ENCODE results near the gene RASL10B.

DNA sequence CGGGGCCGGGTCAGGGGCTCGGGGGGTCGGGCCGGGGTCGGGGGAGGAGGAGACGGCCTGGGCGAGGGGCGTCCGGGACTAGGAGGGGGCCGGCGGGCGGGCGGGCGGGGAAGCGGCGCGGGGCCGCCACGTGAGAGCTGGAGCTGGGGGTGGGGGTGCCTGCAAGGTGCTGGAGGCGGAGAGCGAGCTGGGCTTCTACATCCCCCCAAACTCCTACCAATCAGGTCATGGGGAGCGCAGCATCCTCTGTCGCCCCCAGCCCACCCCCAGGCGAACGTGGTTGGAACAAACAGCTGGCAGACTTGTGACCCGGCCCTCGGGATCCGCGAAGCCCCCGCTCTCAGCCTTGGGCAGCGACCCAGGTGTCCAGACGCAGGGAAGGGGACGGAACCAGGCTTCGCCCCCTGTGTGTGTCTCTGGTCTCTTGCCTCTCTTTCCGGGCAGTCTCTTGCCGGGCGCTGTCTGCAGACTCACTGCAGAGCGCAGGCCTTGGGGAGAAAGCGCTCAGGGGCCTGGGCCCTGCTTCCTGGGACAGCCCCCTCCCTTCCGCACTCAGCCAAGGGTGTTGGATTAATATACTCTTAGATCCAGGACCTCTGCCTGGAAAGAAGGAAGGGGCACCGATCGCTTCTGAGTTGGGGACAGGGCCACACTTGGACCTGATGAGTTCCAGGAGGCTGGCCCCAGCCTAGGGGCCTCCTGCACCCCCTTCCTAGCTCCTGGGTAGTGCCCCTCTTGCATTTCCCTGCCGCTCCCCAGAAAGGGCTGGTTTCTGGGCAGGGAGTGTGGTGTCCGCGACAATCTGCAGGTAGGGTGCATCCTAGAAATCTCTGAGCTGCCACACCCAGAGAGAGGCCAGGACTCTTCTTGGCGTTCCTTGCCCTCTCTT lies 722 bp downstream of the RASL10B start:
- no peak for TF ChIP-seq POLR2AphosphoS5 (IDR thresholded peaks at IDR 0.05; ENCODE audit: low read depth)
- TF ChIP-seq, protein P1, sequence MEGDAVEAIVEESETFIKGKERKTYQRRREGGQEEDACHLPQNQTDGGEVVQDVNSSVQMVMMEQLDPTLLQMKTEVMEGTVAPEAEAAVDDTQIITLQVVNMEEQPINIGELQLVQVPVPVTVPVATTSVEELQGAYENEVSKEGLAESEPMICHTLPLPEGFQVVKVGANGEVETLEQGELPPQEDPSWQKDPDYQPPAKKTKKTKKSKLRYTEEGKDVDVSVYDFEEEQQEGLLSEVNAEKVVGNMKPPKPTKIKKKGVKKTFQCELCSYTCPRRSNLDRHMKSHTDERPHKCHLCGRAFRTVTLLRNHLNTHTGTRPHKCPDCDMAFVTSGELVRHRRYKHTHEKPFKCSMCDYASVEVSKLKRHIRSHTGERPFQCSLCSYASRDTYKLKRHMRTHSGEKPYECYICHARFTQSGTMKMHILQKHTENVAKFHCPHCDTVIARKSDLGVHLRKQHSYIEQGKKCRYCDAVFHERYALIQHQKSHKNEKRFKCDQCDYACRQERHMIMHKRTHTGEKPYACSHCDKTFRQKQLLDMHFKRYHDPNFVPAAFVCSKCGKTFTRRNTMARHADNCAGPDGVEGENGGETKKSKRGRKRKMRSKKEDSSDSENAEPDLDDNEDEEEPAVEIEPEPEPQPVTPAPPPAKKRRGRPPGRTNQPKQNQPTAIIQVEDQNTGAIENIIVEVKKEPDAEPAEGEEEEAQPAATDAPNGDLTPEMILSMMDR (IDR thresholded peaks at IDR 0.05; ENCODE audit: insufficient read depth, low read length): no peak

Data from HL-60 (cell line).